Left lobe of liver (tissue), 1 donor: ENCODE results near the gene PRR7. TPM values are rescaled to one million over a fixed set of nuclear protein-coding genes. Genes with fewer than 3 reads are reported as not detected.

ENCODE experiments used
- total RNA-seq: library from RNA; stranded (reverse); gene quantifications from one replicate; pipeline ENCODE4 v1.2.1, GENCODE V29; 2021
- donor health status: DM: no; HTN: yes; CAD: no.

PRR7 gene
- total RNA-seq, 1 donor from 2014 or later: 0.63 TPM

Other genes starting within 250 kb of the PRR7 start
- 15.3 TPM for gene RAB24, start 143.1 kb upstream of the PRR7 start, total RNA-seq
- gene PRELID1, start 143.0 kb upstream of the PRR7 start, total RNA-seq: 68.1 TPM
- 9.4 TPM for gene MXD3, start 134.9 kb upstream of the PRR7 start, total RNA-seq
- 162 TPM for gene LMAN2, start 95.1 kb upstream of the PRR7 start, total RNA-seq
- 34.6 TPM for gene RGS14, start 88.9 kb upstream of the PRR7 start, total RNA-seq
- 3.0 TPM for gene SLC34A1, start 62.4 kb upstream of the PRR7 start, total RNA-seq
- not detected for gene PFN3, start 46.2 kb upstream of the PRR7 start, total RNA-seq
- 292 TPM for gene F12, start 37.2 kb upstream of the PRR7 start, total RNA-seq
- gene GRK6, start 20.1 kb upstream of the PRR7 start, total RNA-seq: 9.8 TPM
- gene DBN1, start 26.8 kb downstream of the PRR7 start, total RNA-seq: 1.7 TPM
- gene PDLIM7, start 50.8 kb downstream of the PRR7 start, total RNA-seq: 5.3 TPM
- 3.2 TPM for gene DOK3, start 63.0 kb downstream of the PRR7 start, total RNA-seq
- 43.2 TPM for gene DDX41, start 70.1 kb downstream of the PRR7 start, total RNA-seq
- 69.0 TPM for gene FAM193B, start 107.7 kb downstream of the PRR7 start, total RNA-seq
- 135 TPM for gene TMED9, start 145.4 kb downstream of the PRR7 start, total RNA-seq
- gene B4GALT7, start 153.3 kb downstream of the PRR7 start, total RNA-seq: 13.5 TPM